Hypothalamus (tissue), 51 donors: ENCODE results near the gene PLEKHA3.
"Not testable (repeated sequence)": the region's sequence is repeated elsewhere in the genome, so short reads cannot be mapped to it uniquely, and the experiment has no call there.

Source experiments
- DNase-seq, 51 donors: peaks; one replicate each; lab custom pipeline; 2025; lab: John Stamatoyannopoulos, UW

Gene PLEKHA3

GRCh38 chr2:178480227-178481181 lies at the start of gene PLEKHA3:
Gene PLEKHA3, plus strand, starts transcription at chr2:178480457. Its CDS starts 413 bp downstream, at chr2:178480870.
- peak; percentile 23 to 97 (median 90) for DNase-seq

- no peak for DNase-seq
These were observed 43.6 kb upstream of the PLEKHA3 start for GRCh38 chr2:178436662-178437061.

DNA sequence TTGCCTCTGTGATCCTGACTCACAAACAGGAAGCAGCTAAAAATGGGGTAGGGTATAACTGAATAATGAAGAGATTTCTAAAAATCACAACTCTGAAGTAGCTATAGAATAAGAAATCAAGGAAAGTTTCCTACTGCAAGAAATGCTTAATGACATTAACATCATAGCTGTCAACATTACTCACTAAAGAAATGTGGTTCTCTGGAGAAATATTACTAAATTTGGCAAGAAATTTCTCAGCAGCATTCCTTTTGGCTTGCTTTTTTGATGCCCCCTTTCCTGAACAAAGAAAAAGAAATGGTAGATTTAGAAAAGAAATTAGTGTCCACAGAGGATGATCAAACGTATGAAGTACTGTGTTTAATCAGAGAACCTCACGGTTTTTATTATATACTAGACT lies 38.8 kb upstream of the PLEKHA3 start:
- DNase-seq = no peak

DNA sequence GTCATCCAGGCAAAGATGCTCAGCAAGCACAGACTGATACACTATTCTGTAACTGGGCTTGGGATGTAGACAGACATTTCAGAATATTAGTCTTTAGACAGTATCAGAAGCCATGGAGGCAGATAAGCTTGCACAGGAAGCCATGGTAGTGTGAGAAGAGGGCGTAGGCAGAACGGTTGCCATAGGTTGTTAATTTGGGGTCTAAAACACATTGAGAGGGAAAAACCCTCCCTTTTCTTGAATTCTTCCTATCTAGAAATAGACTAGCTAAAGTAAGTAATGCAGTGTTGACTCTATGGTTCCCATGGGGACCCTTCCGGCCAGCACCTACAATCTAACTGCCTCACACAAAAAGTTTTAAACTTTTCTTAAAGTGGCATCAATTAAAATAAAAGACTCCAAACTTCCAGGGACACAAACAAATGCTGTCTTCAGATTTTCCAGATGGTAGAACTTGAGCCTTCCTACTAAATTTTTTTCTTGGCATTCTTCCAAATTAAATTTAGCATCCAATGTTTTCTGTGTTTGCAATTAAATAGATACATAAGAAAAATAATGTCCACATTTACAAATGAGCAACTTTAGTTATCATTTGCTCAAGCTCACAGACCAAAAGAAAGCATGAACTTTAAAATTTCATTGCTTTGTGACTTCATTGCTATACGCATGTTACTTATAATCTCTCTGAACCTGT lies 31.1 kb upstream of the PLEKHA3 start:
- DNase-seq = no peak

DNA sequence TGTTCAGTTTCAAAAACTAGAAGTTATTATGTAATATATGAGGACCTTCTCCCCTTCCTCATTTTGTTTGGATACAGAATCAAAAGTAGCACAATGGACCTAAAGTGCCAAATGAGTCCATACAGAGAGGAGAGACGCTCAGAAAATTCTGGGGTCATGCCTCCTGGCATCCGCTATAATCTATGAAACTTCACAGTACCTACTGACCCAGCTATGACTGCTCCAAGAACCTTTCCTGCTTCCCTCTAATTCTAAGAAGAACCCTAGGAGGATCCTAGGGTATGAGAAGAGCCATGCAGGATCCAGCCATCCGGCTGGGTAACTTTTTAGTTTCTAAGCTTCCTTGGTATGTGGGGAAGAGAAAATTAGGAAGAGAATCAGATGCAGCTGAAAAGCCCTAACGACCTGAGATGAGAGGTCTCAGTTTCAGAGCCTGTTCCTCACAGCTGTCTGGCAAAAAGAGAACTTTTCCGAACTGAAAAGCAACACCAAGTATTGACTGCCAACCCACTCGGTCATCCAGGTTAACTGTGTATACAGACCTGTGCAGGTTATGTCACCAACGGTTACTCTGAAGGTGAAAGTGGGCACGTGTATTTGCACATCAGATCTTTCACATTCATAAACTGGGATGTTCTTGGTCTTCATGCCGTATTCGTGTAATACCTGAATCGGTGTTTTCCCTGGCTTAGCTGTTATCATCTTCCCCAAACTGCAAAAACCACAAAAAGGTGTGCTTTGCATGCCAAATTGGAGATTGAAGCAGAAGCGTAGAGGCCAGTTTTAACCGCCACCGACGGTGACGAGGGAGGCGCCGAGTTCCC lies 30.3 kb upstream of the PLEKHA3 start:
- no peak for DNase-seq

GRCh38 chr2:178450524-178450773 lies 29.8 kb upstream of the PLEKHA3 start:
- DNase-seq = peak in 7 of 51 donors; percentile 39 to 87 (median 53)

DNA sequence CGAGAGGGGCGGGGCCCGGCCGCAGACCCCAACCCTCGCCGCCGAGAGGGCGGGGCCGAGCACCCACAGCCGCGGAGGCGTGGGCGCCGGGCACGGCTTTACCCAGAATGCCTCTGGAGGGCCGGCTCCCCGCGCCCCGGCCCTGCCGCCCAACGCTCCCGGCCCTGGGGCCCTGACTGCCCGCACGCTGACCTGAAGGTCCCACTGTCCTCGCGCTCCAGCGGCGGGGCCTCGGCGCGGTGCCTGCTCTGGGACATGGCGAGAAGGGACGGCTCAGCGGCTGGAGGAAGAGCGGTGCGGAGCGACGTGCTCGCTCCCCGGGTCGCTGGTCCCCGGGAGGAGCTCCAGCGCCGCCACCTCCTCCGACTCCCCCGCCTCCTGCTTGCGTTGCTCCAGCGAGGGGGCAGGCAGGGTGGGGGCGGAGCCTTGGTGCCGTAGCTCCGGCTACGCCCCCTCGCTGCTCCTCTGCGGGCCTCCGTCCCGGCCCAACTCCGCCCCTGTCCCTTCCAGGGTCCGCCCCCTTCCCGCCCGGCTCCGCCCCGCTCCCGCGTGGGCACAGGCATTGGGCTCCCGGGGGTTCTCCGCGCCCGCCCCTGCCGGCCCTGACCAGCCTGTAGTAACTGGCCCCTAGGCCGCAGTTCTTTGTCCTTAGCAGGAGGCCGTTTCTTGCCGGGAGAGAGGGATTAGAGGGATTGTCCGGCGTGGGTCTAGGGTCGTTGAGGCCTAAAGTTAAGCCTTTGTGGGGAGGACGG lies 29.3 kb upstream of the PLEKHA3 start, which contains the start of the genes PJVK and PRKRA:
Gene PJVK (plus strand): TSS at position 605 of the 752 bp plus-strand sequence. CDS start 2,032 bp downstream, outside the sequence.
Gene PRKRA (minus strand): TSS at position 402 of the 752 bp plus-strand sequence. CDS start 145 bp downstream, at position 257.
- peak; percentile 76 to 99 (median 97) for DNase-seq

DNA sequence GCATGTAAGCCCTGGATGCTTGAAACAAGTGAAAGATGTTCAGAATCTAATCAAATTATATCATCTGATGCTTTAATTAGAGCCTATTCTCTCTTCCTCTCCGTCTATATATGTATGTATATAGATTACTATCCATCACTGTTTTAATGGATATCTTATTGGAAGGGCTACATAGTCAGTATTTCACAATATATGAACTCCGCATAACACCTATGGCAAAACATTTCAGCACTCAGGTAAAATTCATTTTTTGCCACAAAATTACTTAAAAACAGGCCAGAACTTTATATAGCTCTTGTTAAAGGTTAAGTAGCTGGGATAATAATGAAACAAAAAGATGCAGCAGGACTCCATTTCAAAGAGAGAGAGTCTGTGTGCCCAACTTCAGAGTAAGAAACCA lies 27.9 kb upstream of the PLEKHA3 start:
- DNase-seq = no peak

DNA sequence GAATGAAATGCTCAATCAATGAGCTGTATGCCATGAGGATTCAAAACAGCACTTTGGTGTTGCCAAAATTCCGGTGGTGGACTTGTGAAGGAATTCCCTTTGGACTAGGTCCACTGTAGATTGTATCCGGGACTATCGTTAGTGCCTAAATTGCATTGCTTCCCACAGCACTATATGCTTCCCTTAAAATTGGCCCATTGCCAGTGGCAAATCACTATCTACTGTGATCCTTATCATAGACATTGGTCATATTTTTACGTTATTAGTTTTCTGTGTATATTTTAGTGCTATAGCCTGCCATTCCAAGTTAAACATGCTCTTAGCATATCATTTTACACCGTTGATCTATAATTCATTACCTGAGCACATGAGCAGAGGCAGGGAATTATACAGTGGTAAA lies 27.4 kb upstream of the PLEKHA3 start:
- DNase-seq = no peak

- no peak for DNase-seq
These were observed 24.3 kb upstream of the PLEKHA3 start for GRCh38 chr2:178455947-178456346.

DNA sequence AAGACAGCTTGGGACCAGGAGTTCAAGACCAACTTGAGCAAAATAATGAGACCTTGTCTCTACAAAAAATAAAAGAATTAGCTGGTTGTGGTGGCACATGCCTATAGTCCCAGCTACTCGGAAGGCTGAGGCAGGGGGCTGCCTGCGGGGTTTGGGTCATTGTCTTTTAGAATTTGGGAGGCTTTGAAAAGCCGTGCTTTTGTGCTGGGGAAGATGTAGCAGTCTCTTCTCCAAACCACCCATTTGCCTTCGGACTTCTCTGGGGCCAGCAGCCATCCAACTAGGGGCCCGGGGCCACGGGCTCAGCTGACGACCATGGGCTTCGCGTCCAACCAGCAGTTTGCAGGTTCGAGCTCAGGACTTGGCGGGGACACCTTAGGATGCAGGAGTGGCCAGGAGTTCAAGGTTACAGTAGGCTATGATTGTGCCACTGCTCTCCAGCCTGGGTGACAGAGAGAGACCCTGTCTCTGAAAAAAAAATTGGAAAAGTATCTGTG lies 22.8 kb upstream of the PLEKHA3 start:
- no peak for DNase-seq

- no peak for DNase-seq
These were observed 10.9 kb upstream of the PLEKHA3 start for GRCh38 chr2:178469219-178469849.

GRCh38 chr2:178471313-178471712 lies 8.9 kb upstream of the PLEKHA3 start:
- DNase-seq = not testable (repeated sequence)

DNA sequence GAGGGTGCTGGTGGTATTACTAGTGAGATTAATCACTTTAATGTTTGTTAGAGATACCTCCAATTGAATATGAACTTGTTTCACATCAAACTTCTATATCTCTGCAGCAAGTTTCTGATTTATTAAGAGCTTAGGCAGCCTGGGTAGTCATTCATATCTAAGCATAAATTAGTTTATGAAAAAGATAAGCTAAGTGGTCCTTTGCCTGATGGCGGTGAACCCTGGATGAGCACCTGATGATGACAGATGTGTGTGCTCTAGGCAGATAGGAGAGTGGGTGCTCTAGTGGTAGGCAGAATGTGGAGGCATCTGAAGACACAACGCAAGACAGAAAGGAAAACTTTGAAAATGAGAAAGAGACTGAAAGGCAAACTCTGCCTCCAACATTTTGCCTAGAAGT lies 6.9 kb upstream of the PLEKHA3 start:
- no peak for DNase-seq

DNA sequence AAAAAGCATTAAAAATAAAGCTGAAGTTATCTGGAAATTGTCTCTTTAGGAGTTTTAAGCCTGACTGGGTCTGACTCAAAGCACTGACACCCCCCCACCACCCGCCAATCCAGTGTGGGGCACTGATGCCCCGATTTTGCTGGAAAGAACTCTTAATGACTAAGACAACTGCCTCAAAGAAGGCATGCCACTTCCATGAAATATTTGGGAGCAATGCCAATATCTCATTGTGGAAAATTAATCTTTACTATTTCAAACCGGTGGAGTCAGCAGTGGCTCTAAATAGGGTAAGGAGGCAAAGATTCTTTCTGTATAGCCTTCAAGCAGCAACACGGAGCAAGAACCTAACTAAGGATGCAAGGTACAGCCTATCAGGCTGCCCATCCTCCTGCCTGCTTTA lies 6.3 kb upstream of the PLEKHA3 start:
- DNase-seq = no peak

GRCh38 chr2:178474560-178474959 lies 5.7 kb upstream of the PLEKHA3 start:
- DNase-seq = no peak

GRCh38 chr2:178476477-178476876 lies 3.8 kb upstream of the PLEKHA3 start:
- DNase-seq = no peak

- no peak for DNase-seq
These were observed 2.7 kb upstream of the PLEKHA3 start for GRCh38 chr2:178477443-178478129.

- peak in 6 of 51 donors; percentile 16 to 32 (median 24) for DNase-seq
These were observed 2.2 kb upstream of the PLEKHA3 start for GRCh38 chr2:178478130-178478438.
